K562 (cell line): ENCODE data around the gene UBE2Q1. TPM values are rescaled to one million over a fixed set of nuclear protein-coding genes. Genes with fewer than 3 reads are reported as not detected.

Experiments used
- ATAC-seq: fragments of 200-7000 bp; cut with Tn5 transposase; 3 replicates; pipeline ENCODE4 v1.9.1; 2020; ENCODE audit warnings: moderate library complexity
- BruUV-seq: library from RNA; stranded (reverse); fragments of 400-500 nt; replicated peaks from 2 replicates; lab custom pipeline; 2021; lab: Mats Ljungman, UMichigan
- CTCF ChIA-PET: fragments of 300-600 bp; formaldehyde crosslinking; extraction: SDS; loops from one replicate; lab custom pipeline; 2021; ENCODE audit warnings: low intra/inter-chr PET ratio; lab: Yijun Ruan, JAX
- POLR2A ChIA-PET: fragments of 300-600, 350-650 bp; sonication (Branson Sonifier 250); formaldehyde crosslinking; extraction: SDS; loops from one replicate; lab custom pipeline; 2021; ENCODE audit warnings: antibody characterized with exemption, inconsistent platforms; lab: Yijun Ruan, JAX
- DNase-seq, 4 experiments: peaks; one replicate each; pipeline versions ENCODE4 v3.0.0 to v3.0.0-alpha.2; 2011 to 2018; ENCODE audit warnings: low spot score in 3 of 4, mixed read lengths in 3 of 4; ENCODE audit errors: extremely low read depth in 1 of 4
- FAIRE-seq: peaks from 2 replicates; lab custom pipeline; 2011; peaks lifted over from hg19 to GRCh38; lab: Jason Lieb, UNC
- H2AFZ ChIP-seq: 2 replicates; pipeline ENCODE4 v1.6.0; 2011; ENCODE audit warnings: low read depth, low read length, control low read depth, inconsistent platforms
- H3K27ac ChIP-seq: fragments of 200-600 bp; 3 replicates; pipeline ENCODE4 v1.8.0; 2011; ENCODE audit warnings: low read depth, mild to moderate bottlenecking, control low read depth, inconsistent platforms, low read length, moderate library complexity, mixed read lengths; ENCODE audit errors: extremely low read depth
- H3K27me3 ChIP-seq, 2 experiments: fragments of 300-600 bp in 1 of 2; 2 replicates in 1 of 2; 3 replicates in 1 of 2; pipeline versions ENCODE4 v1.6.0 to v1.8.0; 2011; ENCODE audit warnings: inconsistent platforms in 2 of 2, low read length in 2 of 2, mild to moderate bottlenecking in 1 of 2, mixed read lengths in 1 of 2, moderate library complexity in 1 of 2; ENCODE audit not compliant: control insufficient read depth in 2 of 2, insufficient read depth in 2 of 2
- H3K36me3 ChIP-seq: fragments of 300-600 bp; 3 replicates; pipeline ENCODE4 v1.8.0; 2011; ENCODE audit warnings: mild to moderate bottlenecking, low read length, inconsistent platforms; ENCODE audit not compliant: control insufficient read depth, insufficient read depth
- H3K4me1 ChIP-seq, 2 experiments: fragments of 200-600 bp in 1 of 2; replicated peaks in 1 of 2; 2 replicates in 1 of 2; 3 replicates in 1 of 2; pipeline versions ENCODE4 v1.5.1 to v1.8.0; 2011; ENCODE audit warnings: inconsistent platforms in 2 of 2, low read length in 2 of 2, mild to moderate bottlenecking in 1 of 2, mixed read lengths in 1 of 2, moderate library complexity in 1 of 2; ENCODE audit not compliant: control insufficient read depth in 2 of 2, insufficient read depth in 2 of 2
- H3K4me2 ChIP-seq: 2 replicates; pipeline ENCODE4 v1.6.1; 2011; ENCODE audit warnings: low read length, control low read depth, inconsistent platforms, mixed read lengths; ENCODE audit not compliant: insufficient read depth
- H3K4me3 ChIP-seq: fragments of 200-600 bp; sonication (generic), shearing (Covaris generic); 2 replicates; pipeline ENCODE4 v1.5.1; 2016; ENCODE audit warnings: control low read depth, inconsistent platforms
- H3K79me2 ChIP-seq: fragments of 200-600 bp; 3 replicates; pipeline ENCODE4 v1.8.0; 2011; ENCODE audit warnings: low read length, inconsistent platforms; ENCODE audit not compliant: control insufficient read depth, insufficient read depth
- H3K9ac ChIP-seq, 2 experiments: 2 replicates each; pipeline versions ENCODE4 v1.6.0 to v1.6.1; 2011; ENCODE audit warnings: low read depth in 2 of 2, low read length in 2 of 2, control low read depth in 1 of 2, inconsistent platforms in 1 of 2, mild to moderate bottlenecking in 1 of 2, mixed read lengths in 1 of 2; ENCODE audit not compliant: insufficient read depth in 1 of 2
- H3K9me1 ChIP-seq: one replicate; pipeline ENCODE4 v1.6.0; 2011; ENCODE audit warnings: inconsistent platforms, mild to moderate bottlenecking, low read length, moderate library complexity; ENCODE audit not compliant: control insufficient read depth, insufficient read depth
- H3K9me3 ChIP-seq: replicated peaks from 2 replicates; pipeline ENCODE4 v1.5.1; 2011; ENCODE audit warnings: low read depth, low read length, inconsistent platforms; ENCODE audit not compliant: control insufficient read depth, insufficient read depth
- H4K20me1 ChIP-seq: replicated peaks from 2 replicates; pipeline ENCODE4 v1.6.1; 2011; ENCODE audit warnings: low read length, inconsistent platforms, mixed read lengths; ENCODE audit not compliant: control insufficient read depth, insufficient read depth
- CTBP1 ChIP-seq: fragments of 450-650 bp; IDR thresholded peaks from 2 replicates; pipeline ENCODE4 v1.6.1; 2016; ENCODE audit warnings: borderline replicate concordance
- CTCF ChIP-seq, 3 experiments: IDR thresholded peaks in 2 of 3; conservative IDR thresholded peaks in 1 of 3; 2 replicates each; pipeline ENCODE4 v1.5.1; 2011 to 2012; ENCODE audit warnings: low read length in 3 of 3, mild to moderate bottlenecking in 3 of 3, control low read depth in 2 of 3, improper control_type of control experiment in 1 of 3, inconsistent platforms in 1 of 3, low read depth in 1 of 3, mixed read lengths in 1 of 3, moderate library complexity in 1 of 3; ENCODE audit not compliant: insufficient read depth in 2 of 3
- JUND ChIP-seq, 2 experiments: IDR thresholded peaks; 2 replicates in 1 of 2; 3 replicates in 1 of 2; pipeline ENCODE4 v1.6.1; 2011; ENCODE audit warnings: borderline replicate concordance in 2 of 2, low read depth in 2 of 2, low read length in 2 of 2, improper control_type of control experiment in 1 of 2, missing biosample characterization in 1 of 2, missing genetic modification characterization in 1 of 2, missing genetic modification reagents in 1 of 2
- RAD21 ChIP-seq, 2 experiments: fragments of 250-450 bp in 1 of 2; fragments of 450-650 bp in 1 of 2; sonication (Bioruptor Pico) in 1 of 2; formaldehyde crosslinking in 1 of 2; IDR thresholded peaks in 1 of 2; conservative IDR thresholded peaks in 1 of 2; 2 replicates each; pipeline versions ENCODE4 v1.4.0 to v1.8.0; 2020 to 2022; ENCODE audit warnings: mild to moderate bottlenecking in 2 of 2, moderate library complexity in 1 of 2
- RB1 ChIP-seq: fragments of 450-650 bp; IDR thresholded peaks from 2 replicates; pipeline ENCODE4 v1.6.1; 2017; ENCODE audit warnings: low read depth, mild to moderate bottlenecking
- STAG1 ChIP-seq: sonication (generic); formaldehyde crosslinking; IDR thresholded peaks from 2 replicates; pipeline ENCODE4 v1.5.0; 2020; ENCODE audit warnings: missing genetic modification reagents, borderline replicate concordance
- TFAP4 ChIP-seq: sonication (generic); formaldehyde crosslinking; IDR thresholded peaks from 2 replicates; pipeline ENCODE4 v1.8.0; 2022; ENCODE audit warnings: missing genetic modification reagents, mild to moderate bottlenecking, moderate library complexity, borderline replicate concordance
- ZNF512 ChIP-seq: IDR thresholded peaks from 2 replicates; pipeline ENCODE4 v1.6.1; 2016; ENCODE audit warnings: missing genetic modification characterization, missing compliant biosample characterization
- WGBS: fragments of 100-300 bp; shearing (Covaris generic); methylation state at CpG from one replicate; pipeline ENCODE4 v1.1.6; 2016; ENCODE audit warnings: low coverage, mixed read lengths; ENCODE audit not compliant: insufficient coverage; ENCODE audit errors: missing lambda C conversion rate; 5-methylcytosine and 5-hydroxymethylcytosine counted together
- in situ Hi-C: fragments of 300-500 bp; cut with MboI; formaldehyde crosslinking; loops from 4 replicates; pipeline ENCODE4 v1.15.0; 2018; ENCODE audit warnings: inconsistent platforms, mixed read lengths
- intact Hi-C: fragments of 100-400 bp; cut with micrococcal nuclease; formaldehyde crosslinking; loops from 2 replicates; pipeline ENCODE4 v1.14.2; 2022
- polyA plus RNA-seq, 8 experiments: library from polyadenylated mRNA; depleted of rRNA in 4 of 8; stranded (reverse) in 5 of 8; unstranded in 3 of 8; fragments of >200 nt; fragmentation: Nextera tagmentation in 2 of 8; fragmentation: Illumina TruSeq in 1 of 8; extraction: Ambion mirVana in 2 of 8; extraction: Trizol in 1 of 8; gene quantifications; 2 replicates each; pipeline versions ENCODE4 v1.2.1 to v1.2.3, GENCODE V29; 2011 to 2014; ENCODE audit warnings: inconsistent platforms in 1 of 8, missing spikeins in 1 of 8
- total RNA-seq, 7 experiments: library from RNA; depleted of rRNA in 6 of 7; stranded (reverse); fragments of >200 nt in 6 of 7; fragmentation: Illumina TruSeq in 2 of 7; extraction: Trizol in 2 of 7; gene quantifications; 2 replicates each; pipeline versions ENCODE4 v1.2.1 to v1.2.3, GENCODE V29; 2011 to 2021; ENCODE audit warnings: low replicate concordance in 1 of 7

UBE2Q1 gene
- total and polyA plus RNA-seq, 9 of the 15 experiments (the other 6 are each of a cell fraction or from before 2014, with no cell fraction given) = 8.0 to 58.8 (median 27.6) TPM

GRCh38 chr1:154546264-154547063 lies 12.0 kb downstream of the UBE2Q1 start:
- intact Hi-C loops = loop anchor here (1.0 to 2.0 kb wide), 2 partner anchors 66 to 198 kb away; no protein-coding TSS in a partner anchor
- H4K20me1 ChIP-seq = peaks cover 16% of the 10 kb centered on the region; the same call in 1 of the 2 replicates
- in situ Hi-C loops = loop anchor here (5.0 kb wide), 1 partner anchor 199 kb away; no protein-coding TSS in a partner anchor
- no peak overlapping the region for H3K4me3 ChIP-seq
- no peaks in the 10 kb centered on the region for H3K9me3 ChIP-seq
- DNase-seq (peak; percentile 71 to 81 (median 79)), FAIRE-seq (peak; percentile 75), ATAC-seq (peak; percentile 94)
- H3K79me2 ChIP-seq = no peaks in the 10 kb centered on the region
- H3K36me3 ChIP-seq = peaks cover 30% of the 10 kb centered on the region
- peaks cover 17 to 34% of the 10 kb centered on the region in 2 experiments for H3K27me3 ChIP-seq
- no peak overlapping the region for H3K27ac ChIP-seq
- H3K4me2 ChIP-seq = no peak overlapping the region
- no TSS peak for BruUV-seq
- ChIA-PET POLR2A (interaction anchor here (0.5 to 1.1 kb wide), 5 partner anchors 14 to 390 kb away, joined by 3 to 4 read pairs (median 3); partner anchors contain the start of gene PMVK), CTCF (interaction anchor here (0.6 to 3.4 kb wide), 5 partner anchors 12 to 198 kb away, joined by 3 to 45 read pairs (median 4); partner anchors contain the start of gene UBE2Q1)
- no peaks in the 10 kb centered on the region; a peak in 2 of 5 replicates for H3K4me1 ChIP-seq
- H3K9me1 ChIP-seq = no peaks in the 10 kb centered on the region
- H2AFZ ChIP-seq = no peak overlapping the region
- no peak overlapping the region for H3K9ac ChIP-seq
- 38% methylated on average over 13 of the region's 13 CpGs for WGBS
- TF ChIP-seq TFAP4 (CRISPR knock-in tag) (0 out of 2 replicates have a peak, but pooled peaks have one; percentile 24), ZNF512 (tag) (no peak), RAD21 (CRISPR knock-in tag; conservative IDR thresholded peaks at IDR 0.05 in 1 of 2, IDR thresholded peaks at IDR 0.05 in 1 of 2) (peak; percentile 91 to 95), CTCF (IDR thresholded peaks at IDR 0.05 in 2 of 3, conservative IDR thresholded peaks at IDR 0.05 in 1 of 3; ENCODE audit: insufficient read depth in 2 of 3, low read depth in 1 of 3, low read length in 3 of 3) (peak; percentile 82 to 93 (median 88)), RB1 (0 out of 2 replicates have a peak, but pooled peaks have one; percentile 16), JUND (IDR thresholded peaks at IDR 0.05; ENCODE audit: borderline replicate concordance, low read depth, low read length) (0 out of 2 replicates have a peak, but pooled peaks have one; percentile 6), JUND (tag; IDR thresholded peaks at IDR 0.05; ENCODE audit: borderline replicate concordance, low read depth, low read length) (no peak), CTBP1 (peak; percentile 31; the same call in 1 of the 2 replicates), STAG1 (CRISPR knock-in tag) (peak; percentile 28; the same call in 1 of the 2 replicates)
